NB4 (cell line): Measurements from ENCODE around the gene MGAT1.

ENCODE experiments used
- DNase-seq: peaks from one replicate; pipeline ENCODE4 v3.0.0; 2010; ENCODE audit warnings: low read depth
- H3K4me3 ChIP-seq: one replicate; pipeline ENCODE4 v1.5.1; 2011; ENCODE audit warnings: mild to moderate bottlenecking, low read depth, low read length, moderate library complexity
- CTCF ChIP-seq: IDR thresholded peaks from one replicate; pipeline ENCODE4 v1.5.1; 2012; ENCODE audit warnings: low read depth, low read length
- MAX ChIP-seq: IDR thresholded peaks from 2 replicates; pipeline ENCODE4 v1.6.1; 2011; ENCODE audit warnings: low read depth, low read length
- MYC ChIP-seq: IDR thresholded peaks from 2 replicates; pipeline ENCODE4 v1.6.1; 2011; ENCODE audit warnings: low read depth, low read length
- POLR2A ChIP-seq: IDR thresholded peaks from 2 replicates; pipeline ENCODE4 v1.6.1; 2011; ENCODE audit warnings: mild to moderate bottlenecking; ENCODE audit not compliant: insufficient read length; ENCODE audit errors: extremely low read depth

MGAT1 gene

DNA sequence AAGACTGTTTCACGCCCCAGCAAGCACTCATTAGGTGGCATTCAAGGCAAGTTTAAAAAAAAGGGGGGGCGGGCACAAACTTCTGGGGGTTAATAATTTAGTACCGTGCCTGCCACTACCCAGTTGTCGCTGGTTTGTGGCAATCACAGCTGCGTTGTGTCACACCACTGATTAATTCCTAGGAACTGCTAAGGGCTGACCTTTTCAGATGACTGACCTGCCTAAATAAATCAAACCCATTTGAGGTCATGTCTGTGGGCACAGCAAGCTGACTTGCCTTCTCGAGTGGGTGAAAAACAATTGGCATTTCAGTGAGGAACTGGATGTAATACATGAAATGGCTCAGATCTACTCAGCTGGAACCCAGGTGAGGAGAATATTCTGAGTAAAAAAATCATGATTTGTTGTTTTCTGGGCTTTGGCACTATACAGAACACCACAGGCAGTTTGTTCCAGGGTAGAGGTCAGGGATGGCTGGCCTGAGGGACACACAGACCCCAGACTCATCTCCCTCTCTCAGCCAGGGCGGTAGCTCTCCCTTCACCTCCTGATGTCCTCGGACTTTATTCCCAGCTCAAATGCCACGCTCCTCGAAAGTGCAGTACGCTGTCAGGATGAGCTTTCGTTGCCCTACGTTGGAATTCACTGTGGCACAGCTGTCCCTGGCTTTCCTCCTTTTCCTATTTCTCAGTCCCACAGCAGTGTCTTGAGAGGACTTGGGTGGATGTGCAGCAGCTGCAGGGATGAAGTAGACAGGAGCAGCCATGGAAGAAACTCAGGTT lies 15.5 kb upstream of the MGAT1 start:
- no peak for DNase-seq
- H3K4me3 ChIP-seq: no peak overlapping the region
- TF ChIP-seq MYC: no peak
- TF ChIP-seq MAX: no peak
- no peak for TF ChIP-seq POLR2A
- no peak for TF ChIP-seq CTCF

GRCh38 chr5:180816608-180817534 lies 14.3 kb upstream of the MGAT1 start:
- TF ChIP-seq CTCF (no peak), MAX (no peak), POLR2A (no peak), MYC (no peak)
- DNase-seq: peak; percentile 63
- H3K4me3 ChIP-seq: no peak overlapping the region

- DNase-seq: peak; percentile 52
- H3K4me3 ChIP-seq: no peak overlapping the region
Measured at GRCh38 chr5:180815293-180815917, 12.8 kb upstream of the MGAT1 start.

GRCh38 chr5:180813420-180813819 lies 10.8 kb upstream of the MGAT1 start:
- TF ChIP-seq CTCF (peak; percentile 4), MAX (no peak)
- no peak for DNase-seq
- H3K4me3 ChIP-seq: no peak overlapping the region

More at GRCh38 chr5:180815293-180815917, 12.8 kb upstream of the MGAT1 start:
- TF ChIP-seq MAX: no peak
- no peak for TF ChIP-seq MYC
- no peak for TF ChIP-seq POLR2A
- TF ChIP-seq CTCF: no peak

DNA sequence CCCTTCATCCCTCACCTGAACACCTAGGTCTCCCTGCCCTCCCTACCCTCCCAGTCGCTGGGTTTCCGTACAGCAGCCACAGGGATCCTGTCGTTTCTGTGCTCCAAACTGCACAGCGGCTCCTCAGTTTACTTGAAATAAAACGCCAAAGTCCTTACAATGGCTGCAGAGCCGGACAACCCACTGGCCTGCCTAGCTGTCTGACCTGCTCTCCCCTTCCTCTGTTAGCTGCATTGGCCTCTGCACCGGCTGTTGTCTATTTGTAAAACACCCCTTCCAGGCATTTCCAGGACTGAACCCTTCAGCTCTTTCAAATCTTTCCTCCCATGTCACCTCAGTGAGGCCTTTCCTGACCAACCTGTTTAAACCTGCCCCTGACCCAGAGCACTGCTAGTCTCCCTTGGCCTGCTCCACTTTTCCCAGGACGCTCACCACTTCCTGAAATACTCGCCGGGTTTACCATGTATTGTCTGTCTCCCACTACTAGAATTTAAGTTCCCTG lies 9.1 kb upstream of the MGAT1 start:
- no peak for DNase-seq
- TF ChIP-seq MAX: no peak
- no peak for TF ChIP-seq CTCF
- no peak for TF ChIP-seq MYC
- TF ChIP-seq POLR2A: no peak
- H3K4me3 ChIP-seq: no peak overlapping the region
